NAMALWA (cell line): ENCODE results near the gene CRB3.
"Not testable (repeated sequence)": the region's sequence is repeated elsewhere in the genome, so short reads cannot be mapped to it uniquely, and the experiment has no call there.

ENCODE experiments used
- DNase-seq: peaks from one replicate; pipeline ENCODE4 v3.0.0-alpha.2; 2015; ENCODE audit warnings: low spot score

Gene CRB3

DNA sequence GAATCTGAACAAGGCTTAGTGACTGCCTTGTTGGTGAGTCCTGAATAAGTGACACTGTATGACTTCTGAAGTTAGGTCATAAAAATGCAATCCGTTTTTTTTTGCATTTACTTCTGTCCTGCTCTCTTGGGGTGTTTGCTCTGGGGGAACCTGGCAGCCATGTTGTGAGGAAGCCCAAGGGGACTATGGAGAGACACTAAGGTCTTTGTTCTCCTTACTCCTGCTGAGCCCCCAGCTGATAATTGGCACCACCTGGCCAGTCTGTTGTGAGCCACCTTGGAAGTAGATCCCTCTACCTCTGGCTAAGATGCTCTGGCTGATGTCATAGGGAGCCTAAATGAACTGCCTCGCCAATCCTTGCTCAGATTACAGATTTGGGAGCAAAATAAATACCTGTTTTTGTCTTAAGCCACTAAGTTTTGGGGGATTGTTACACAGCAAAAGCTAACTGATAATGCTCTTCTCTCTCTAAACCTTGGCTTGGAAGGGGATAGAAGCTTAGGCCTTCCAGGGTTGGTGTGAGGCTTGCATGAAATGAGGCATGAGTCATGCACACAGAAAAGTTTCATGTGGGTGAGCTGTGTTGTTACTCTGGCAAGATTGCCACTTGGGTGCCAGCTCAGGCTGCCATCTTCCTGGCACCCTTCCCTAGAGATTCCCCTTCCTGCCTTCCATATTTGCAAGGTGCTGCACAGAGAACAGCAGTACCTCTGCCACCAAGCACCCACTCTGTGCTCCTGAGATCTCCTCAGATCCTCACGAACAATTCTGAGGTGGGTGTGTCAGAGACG lies 27.9 kb downstream of the CRB3 start:
- DNase-seq: no peak

DNA sequence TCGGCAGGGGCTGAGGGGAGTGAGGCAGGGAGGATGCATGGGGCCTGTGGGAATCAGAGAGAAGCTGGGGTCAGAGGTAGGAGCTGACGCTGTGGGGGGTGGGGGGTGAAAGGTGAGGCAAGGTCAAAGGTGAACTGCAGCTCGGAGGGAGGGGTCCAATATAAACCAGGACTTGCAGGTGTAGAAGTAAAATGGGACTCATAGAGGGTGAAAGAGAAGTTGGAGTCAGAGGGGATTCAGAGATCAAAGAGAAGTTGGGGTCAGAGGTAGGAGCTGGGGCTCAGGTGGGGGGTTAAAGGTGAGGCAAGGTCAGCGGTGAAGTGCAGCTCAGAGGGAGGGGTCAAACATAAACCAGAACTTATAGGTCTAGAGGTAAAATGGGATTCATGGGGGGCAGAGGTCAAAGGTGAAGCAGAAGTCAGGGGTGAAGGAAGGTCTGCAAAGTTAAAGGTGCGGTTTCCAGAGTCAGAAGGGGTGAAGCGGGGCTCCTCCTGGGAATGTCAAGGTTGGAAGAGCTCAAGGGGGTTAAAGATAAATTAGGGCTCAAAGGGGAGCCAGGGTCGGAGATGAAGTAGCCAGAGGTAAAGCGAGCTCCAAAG lies 30.5 kb downstream of the CRB3 start:
- DNase-seq: no peak

DNA sequence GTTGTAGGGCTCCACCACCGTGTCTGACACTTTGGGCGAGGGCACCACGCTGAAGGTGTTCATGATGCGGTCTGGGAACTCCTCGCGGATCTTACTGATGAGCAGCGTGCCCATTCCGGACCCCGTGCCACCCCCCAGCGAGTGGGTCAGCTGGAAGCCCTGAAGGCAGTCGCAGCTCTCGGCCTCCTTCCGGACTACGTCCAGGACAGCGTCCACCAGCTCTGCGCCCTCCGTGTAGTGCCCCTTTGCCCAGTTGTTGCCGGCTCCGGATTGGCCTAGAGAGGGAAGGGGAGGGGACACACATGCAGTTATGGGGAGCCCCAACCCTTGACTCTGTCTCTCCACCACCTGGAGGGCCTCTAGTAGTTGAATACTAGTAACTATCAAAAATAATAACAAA lies 31.9 kb downstream of the CRB3 start:
- no peak for DNase-seq

- no peak for DNase-seq
Observed at GRCh38 chr19:6498294-6499036, 34.4 kb downstream of the CRB3 start.

DNA sequence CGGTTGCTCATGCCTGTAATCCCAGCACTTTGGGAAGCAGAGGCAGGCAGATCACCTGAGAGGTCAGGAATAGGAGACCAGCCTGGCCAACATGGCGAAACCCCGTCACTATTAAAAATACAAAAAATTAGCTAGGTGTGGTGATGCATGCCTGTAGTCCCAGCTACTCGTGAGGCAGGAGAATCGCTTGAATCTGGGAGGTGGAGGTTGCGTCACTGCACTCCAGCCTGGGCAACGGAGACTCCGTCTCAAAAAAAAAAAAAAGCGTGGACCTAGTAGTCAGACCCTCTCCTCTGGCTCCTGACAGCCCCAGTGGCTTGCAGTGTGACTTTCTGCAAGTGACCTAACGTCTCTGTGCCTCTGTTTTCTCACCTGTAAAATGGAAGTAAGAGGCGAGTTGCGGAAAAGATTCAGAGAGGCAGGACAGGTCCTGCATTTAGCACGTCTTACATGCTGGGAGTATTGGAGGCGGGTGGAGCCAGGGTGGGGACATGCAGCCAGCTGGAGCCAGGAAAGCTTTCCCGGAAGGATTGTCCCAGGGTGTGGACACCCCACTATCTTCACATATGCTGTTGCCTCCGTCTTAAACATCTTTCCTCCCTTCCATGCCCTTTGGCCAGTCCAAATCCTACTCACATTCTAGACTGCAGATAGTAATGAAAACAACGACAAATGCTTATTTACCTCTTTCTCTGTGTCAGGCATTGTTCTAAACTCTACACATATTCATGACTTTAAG lies 35.1 kb downstream of the CRB3 start:
- no peak for DNase-seq

DNA sequence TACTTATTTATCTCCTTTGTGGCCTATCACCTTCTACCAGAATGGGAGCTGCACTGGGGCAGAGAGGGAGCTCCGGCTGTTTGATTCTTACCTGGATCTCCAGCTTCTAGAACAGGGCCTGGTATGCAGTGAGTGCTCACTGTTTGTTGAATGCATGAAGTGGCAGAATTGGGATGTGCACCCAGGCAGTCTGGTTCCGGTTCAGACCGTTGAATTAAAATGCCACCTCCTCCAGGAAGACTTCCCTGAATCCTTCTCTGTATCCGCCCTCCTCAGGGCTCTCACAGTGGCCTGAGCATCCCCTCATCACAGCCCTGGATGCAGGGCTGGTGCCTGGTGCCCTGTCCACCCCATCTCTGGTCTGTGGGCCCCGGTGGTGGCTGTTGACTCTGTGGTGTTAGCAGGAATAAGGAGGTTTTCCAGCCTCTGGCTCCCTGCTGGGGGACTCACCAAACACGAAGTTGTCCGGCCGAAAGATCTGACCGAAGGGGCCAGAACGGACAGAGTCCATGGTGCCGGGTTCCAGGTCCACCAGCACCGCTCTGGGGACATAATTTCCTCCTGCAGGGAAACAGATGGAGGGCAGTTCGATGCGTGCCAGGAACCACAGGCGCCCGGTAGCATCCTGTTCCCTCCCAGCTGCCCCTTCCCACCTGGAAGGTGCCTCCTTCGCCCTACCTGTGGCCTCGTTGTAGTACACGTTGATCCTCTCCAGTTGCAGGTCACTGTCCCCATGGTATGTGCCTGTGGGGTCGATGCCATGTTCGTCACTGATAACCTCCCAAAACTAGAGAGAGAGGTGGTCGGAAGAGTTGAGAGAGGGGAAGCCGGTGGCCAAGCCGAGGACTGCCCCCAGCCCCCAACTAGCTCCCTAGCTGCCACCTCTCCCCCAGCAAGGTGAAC lies 37.0 kb downstream of the CRB3 start:
- DNase-seq: no peak

DNA sequence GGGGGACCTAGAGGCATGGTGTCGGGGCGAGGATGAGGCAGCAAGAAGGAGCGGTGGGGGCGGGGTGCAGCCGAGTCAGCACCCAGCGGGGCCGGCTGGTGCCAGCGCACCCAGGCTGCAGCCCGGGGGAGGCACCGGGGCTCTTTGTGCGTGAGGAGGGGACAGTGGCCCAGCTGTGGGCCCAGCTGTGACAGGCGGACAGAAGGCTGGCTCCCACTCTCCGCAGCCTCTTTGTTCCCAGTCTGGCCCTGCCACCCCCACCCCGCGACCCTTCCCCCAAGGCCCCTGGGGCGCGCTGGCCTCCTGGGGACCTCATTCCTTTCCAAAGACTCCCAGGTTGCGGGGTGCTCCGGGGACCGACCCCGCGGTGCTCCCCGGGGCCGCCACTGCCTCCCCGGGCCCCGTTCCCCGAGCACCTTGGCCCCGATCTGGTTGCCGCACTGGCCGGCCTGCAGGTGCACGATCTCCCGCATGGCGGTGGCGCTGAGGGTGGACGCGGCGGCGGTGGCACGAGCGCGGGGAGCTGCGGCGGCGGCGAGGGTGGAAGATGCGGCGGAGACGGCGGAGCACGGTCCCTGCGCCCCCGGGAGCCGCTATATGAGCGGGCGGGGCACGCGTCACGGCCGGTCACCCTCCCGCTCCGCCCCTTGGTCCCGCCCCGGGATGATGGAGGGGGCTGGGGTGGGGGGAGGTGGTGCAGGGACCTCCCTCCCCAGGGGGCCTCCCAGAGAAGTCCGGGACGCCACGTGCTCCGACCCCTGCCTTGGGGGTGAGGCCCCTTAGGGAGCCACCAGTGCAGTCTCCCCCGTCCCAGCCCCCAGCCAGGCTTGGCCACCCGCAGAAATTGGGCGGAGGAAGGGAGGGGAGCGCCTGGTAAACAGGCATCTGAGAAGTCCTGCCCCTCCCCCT lies 37.9 kb downstream of the CRB3 start, which contains the start of gene TUBB4A:
TUBB4A (minus strand) TSS at position 570 of the 909 bp plus-strand sequence; CDS start at position 473, 97 bp downstream.
- DNase-seq: peak; percentile 50

DNA sequence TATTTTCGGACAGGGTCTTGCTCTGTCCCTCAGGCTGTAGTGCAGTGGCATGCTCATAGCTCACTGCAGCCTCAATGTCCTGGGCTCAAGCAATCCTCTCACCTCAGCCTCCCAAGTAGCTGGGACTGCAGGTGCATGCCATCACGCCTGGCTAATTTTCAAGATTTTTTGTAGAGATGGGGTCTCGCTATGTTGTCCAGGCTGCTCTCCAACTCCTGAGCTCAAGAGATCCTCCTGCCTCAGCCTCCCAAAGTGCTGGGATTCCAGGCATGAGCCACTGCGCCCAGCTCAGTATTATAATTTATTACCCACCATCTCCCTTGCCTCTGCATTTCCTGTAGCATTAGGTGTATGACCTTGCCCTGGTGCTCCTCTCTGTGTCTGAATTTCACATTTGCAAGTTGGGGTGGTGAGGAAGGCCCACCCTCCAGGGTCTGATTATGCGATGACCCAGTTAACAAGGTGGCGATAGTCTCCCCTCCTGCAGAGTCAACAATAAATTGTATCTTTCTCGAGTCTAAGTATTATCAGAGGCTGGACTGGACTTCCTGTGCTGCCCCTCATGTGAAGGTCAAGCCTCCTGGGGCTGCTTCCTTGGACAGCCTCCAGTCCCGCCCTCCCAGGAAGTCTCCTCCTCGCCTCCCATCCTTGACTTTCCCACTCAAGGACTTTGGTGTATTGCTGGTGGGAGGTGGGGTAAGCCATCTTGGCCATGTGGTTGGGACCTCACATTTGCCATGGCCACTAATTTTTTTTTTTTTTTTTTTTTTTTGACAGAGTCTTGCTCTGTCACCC lies 39.5 kb downstream of the CRB3 start:
- DNase-seq: no peak

DNA sequence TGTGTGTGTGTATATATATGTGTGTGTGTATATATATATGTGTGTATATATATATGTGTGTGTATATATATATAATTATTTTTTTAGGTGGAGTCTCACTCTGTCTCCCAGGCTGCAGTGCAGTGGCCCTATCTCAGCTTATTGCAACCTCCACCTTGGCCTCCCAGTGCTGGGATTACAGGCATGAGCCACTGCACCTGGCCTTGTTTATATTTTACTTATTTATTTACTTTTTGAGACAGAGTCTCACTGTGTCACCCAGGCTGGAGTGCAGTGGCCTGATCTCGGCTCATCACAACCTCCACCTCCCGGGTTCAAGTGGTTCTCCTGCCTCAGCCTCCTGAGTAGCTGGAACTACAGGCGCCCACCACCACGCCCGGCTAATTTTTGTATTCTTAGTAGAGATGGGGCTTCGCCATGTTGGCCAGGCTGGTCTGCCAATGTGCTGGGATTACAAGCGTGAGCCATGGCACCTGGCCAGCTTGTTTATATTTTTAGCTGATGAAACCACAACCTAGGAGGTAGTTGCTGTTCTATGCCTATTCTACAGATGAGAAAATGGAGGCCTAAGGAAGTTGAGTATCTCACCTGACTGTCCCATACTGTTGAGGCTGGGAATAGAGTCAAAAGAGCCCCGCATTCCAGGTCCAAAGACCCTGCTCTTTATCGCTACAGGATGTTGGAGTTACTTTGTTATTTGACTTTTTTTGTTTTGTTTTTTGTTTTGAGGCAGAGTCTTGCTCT lies 44.1 kb downstream of the CRB3 start:
- DNase-seq: not testable (repeated sequence)

- no peak for DNase-seq
Observed at GRCh38 chr19:6509118-6509971, 45.3 kb downstream of the CRB3 start.

- DNase-seq: no peak
Observed at GRCh38 chr19:6510618-6511017, 46.5 kb downstream of the CRB3 start.

DNA sequence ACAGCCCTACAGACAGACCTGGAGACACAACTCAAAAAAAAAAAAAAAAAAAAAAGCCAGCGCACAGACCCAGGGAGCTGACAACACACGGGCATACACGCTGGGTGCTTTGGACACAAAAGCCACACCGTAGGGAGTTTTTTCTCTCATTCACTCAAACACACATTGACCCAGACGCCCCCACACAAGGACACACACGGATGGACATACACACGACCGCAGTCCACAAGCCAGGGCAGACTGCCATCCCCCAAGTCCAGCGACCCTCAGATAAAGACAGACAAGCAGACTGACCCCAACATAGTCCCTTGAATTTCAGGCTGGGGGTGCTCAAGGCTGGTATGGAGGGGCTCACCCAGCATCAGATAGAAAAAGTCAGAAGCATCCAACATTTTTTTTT lies 50.0 kb downstream of the CRB3 start:
- DNase-seq: no peak

GRCh38 chr19:6514926-6515544 lies 51.0 kb downstream of the CRB3 start:
- no peak for DNase-seq

DNA sequence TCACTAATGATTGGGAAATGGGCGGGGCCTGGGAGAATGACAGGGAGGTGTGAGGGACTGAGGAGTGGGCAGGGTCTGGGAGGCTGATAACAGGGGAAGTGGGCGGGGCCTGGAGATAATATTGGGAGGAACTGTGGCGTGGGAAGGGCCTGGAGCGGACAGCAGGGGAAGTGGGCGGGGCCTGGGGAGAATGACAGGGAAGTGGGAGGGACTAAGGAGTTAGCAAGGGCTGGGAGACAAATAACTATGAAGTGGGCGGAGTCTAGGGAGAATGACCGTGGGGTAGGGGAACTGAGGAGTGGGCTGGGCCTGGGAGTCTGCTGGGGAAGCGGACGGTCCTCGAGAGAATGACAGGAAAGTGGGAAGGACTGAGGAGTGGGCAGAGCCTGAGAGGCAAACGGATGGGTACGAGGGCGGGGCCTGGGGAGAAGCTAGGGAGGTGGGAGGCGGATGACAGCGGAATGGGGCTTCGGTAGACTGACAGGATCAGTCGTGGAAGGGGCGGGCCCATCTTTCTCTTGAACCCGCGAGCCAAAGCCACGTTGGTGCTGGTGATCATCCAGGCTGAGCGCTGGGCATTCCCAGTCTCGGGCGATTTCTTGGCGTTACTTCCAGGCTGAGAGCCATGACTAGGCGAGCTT lies 52.1 kb downstream of the CRB3 start:
- peak; percentile 88 for DNase-seq
